Endodermal cell (in vitro differentiated cells): ENCODE results near the gene PNISR. TPM values are rescaled to one million over a fixed set of nuclear protein-coding genes. Genes with fewer than 3 reads are reported as not detected.

Source experiments
- DNase-seq: peaks from one replicate; pipeline ENCODE4 v3.0.0-alpha.2; 2017
- H3K27ac ChIP-seq: 2 replicates; pipeline ENCODE4 v1.5.1; 2013; ENCODE audit warnings: mild to moderate bottlenecking, low read depth, low read length, moderate library complexity
- H3K27me3 ChIP-seq: 2 replicates; pipeline ENCODE4 v1.6.1; 2013; ENCODE audit warnings: mild to moderate bottlenecking, low read length, moderate library complexity; ENCODE audit not compliant: insufficient read depth, control insufficient read depth, poor library complexity, severe bottlenecking
- H3K36me3 ChIP-seq: 2 replicates; pipeline ENCODE4 v1.7.0; 2013; ENCODE audit warnings: mild to moderate bottlenecking, low read length, moderate library complexity; ENCODE audit not compliant: control insufficient read depth, insufficient read depth
- H3K4me1 ChIP-seq: one replicate; pipeline ENCODE4 v1.7.0; 2013; ENCODE audit warnings: low read length; ENCODE audit not compliant: control insufficient read depth, insufficient read depth
- H3K4me3 ChIP-seq: 2 replicates; pipeline ENCODE4 v1.5.1; 2013; ENCODE audit warnings: mild to moderate bottlenecking, low read length, moderate library complexity
- H3K9ac ChIP-seq: 2 replicates; pipeline ENCODE4 v1.6.1; 2013; ENCODE audit warnings: mild to moderate bottlenecking, low read length, moderate library complexity; ENCODE audit not compliant: poor library complexity, severe bottlenecking; ENCODE audit errors: extremely low read depth
- H3K9me3 ChIP-seq: 2 replicates; pipeline ENCODE4 v1.6.1; 2013; ENCODE audit warnings: mild to moderate bottlenecking, low read length, moderate library complexity; ENCODE audit not compliant: control insufficient read depth
- H3K27ac Mint-ChIP-seq: 2 replicates; pipeline ENCODE4 v1.8.0; 2020; ENCODE audit warnings: mixed read lengths
- H3K27me3 Mint-ChIP-seq: 2 replicates; pipeline ENCODE4 v1.8.0; 2021; ENCODE audit warnings: mild to moderate bottlenecking, mixed read lengths; ENCODE audit not compliant: insufficient read depth
- H3K36me3 Mint-ChIP-seq: 2 replicates; pipeline ENCODE4 v1.8.0; 2020; ENCODE audit warnings: low read depth, mixed read lengths
- H3K4me1 Mint-ChIP-seq: 2 replicates; pipeline ENCODE4 v1.8.0; 2020; ENCODE audit warnings: mixed read lengths
- H3K4me3 Mint-ChIP-seq: 2 replicates; pipeline ENCODE4 v1.8.0; 2020; ENCODE audit warnings: mild to moderate bottlenecking, moderate library complexity, mixed read lengths
- H3K9me3 Mint-ChIP-seq: 2 replicates; pipeline ENCODE4 v1.8.0; 2020; ENCODE audit warnings: mild to moderate bottlenecking, mixed read lengths
- CTCF ChIP-seq: fragments of 200-600 bp; sonication (generic); conservative IDR thresholded peaks from 2 replicates; pipeline ENCODE4 v1.5.0; 2021; ENCODE audit warnings: antibody characterized with exemption, mild to moderate bottlenecking
- WGBS, 2 experiments: methylation state at CpG; one replicate each; pipeline versions ENCODE4 v1.1.5 to v1.1.7; 2013; ENCODE audit warnings: missing lambda C conversion rate in 2 of 2, mixed read lengths in 1 of 2; ENCODE audit not compliant: insufficient coverage in 1 of 2, insufficient read length in 1 of 2; 5-methylcytosine and 5-hydroxymethylcytosine counted together
- total RNA-seq, 2 donors: library from RNA; stranded (reverse); fragmentation: NEBNext Ultra II Directional in 1 of 2; extraction: Animal tissue kit (Norgen Biotek cat#: 25700) in 1 of 2; gene quantifications; 2 replicates in 1 of 2; 3 replicates in 1 of 2; pipeline ENCODE4 v1.2.1, GENCODE V29; 2021

PNISR gene
- total RNA-seq, 2 donors from 2014 or later: 150 to 197 TPM

GRCh38 chr6:99349171-99350141, 75.7 kb downstream of the PNISR start, which contains the start of gene FAXC:
TSS of gene FAXC (minus strand) at chr6:99349674. CDS start at chr6:99349372, 302 bp downstream.
- H3K27me3 Mint-ChIP-seq: peaks cover 17% of the 10 kb centered on the region
- peak; percentile 68 for TF ChIP-seq CTCF
- Histone ChIP-seq H3K9me3 (no peaks in the 10 kb centered on the region), H3K4me3 (peak within 1 kb of the TSS; percentile 85), H3K36me3 (no peaks in the 10 kb centered on the region), H3K27ac (peak within 1 kb of the TSS; percentile 13), H3K4me1 (no peaks in the 10 kb centered on the region), H3K27me3 (peaks cover 10% of the 10 kb centered on the region), H3K9ac (peak within 1 kb of the TSS; percentile 53)
- peak within 1 kb of the TSS; percentile 72 for H3K4me3 Mint-ChIP-seq
- H3K9me3 Mint-ChIP-seq: no peaks in the 10 kb centered on the region
- H3K36me3 Mint-ChIP-seq: no peaks in the 10 kb centered on the region
- H3K27ac Mint-ChIP-seq: peak within 1 kb of the TSS; percentile 66
- peaks cover 18% of the 10 kb centered on the region for H3K4me1 Mint-ChIP-seq
- DNase-seq: peak; percentile 89
- 0 to 1% methylated on average over 42 to 108 of the region's 108 CpGs for WGBS, 2 experiments

DNA sequence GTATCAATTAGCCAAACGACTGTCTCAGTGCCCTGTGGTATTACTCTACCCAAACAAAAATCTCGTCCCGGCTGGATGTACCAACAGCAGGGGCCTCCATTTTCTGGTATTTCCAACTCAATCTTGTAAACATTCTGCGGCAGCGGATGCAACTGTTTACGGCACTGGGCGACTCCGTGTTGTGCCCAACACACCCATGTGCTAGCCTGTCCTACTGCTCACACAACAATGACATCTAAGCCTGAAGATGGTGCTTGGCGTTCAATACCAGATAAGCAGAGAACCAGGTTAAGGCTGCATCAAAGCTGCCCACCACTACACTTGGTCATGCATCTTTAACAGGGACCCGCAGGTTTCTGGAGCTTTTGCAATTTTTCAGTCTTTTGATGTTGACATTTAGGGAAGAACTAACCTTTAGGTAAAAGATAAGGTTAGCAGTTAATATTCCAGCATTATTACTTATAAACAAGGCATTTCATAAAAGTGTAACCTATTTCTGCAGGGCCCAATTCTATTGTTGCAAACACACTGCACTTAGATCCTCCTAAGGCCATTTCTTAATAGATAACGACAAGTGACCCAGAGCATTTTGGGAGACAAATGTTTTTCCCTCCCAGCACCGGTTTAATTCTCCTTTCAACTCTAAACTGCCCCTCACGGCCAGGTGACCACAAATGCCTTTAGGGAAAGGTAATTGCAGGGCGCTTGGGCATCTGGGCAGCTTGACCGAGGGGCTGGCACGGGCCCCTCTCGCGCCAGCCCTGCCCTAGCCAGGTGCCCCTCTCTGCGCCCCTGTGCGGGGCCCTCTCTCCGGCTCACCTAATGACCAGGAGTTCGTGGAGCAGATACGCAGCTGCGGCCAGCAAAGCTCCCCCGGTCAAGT, 76.6 kb downstream of the PNISR start:
- no peaks in the 10 kb centered on the region for H3K9me3 Mint-ChIP-seq
- H3K27ac Mint-ChIP-seq: peak overlapping the region; percentile 66
- WGBS, 2 experiments: 38 to 40% methylated on average over 21 to 25 of the region's 25 CpGs
- no peaks in the 10 kb centered on the region for H3K4me1 ChIP-seq
- DNase-seq: no peak
- H3K4me3 Mint-ChIP-seq: peak overlapping the region; percentile 72
- H3K36me3 ChIP-seq: no peaks in the 10 kb centered on the region
- H3K36me3 Mint-ChIP-seq: no peaks in the 10 kb centered on the region
- H3K9me3 ChIP-seq: no peaks in the 10 kb centered on the region
- H3K27me3 ChIP-seq: peaks cover 10% of the 10 kb centered on the region
- peak overlapping the region; percentile 53 for H3K9ac ChIP-seq
- H3K27ac ChIP-seq: no peak overlapping the region
- peak overlapping the region; percentile 85 for H3K4me3 ChIP-seq
- peaks cover 17% of the 10 kb centered on the region for H3K27me3 Mint-ChIP-seq
- H3K4me1 Mint-ChIP-seq: peaks cover 21% of the 10 kb centered on the region
- no peak for TF ChIP-seq CTCF

Other genes with a start within 250 kb of the PNISR start
- 10 to 100 TPM in 1 of 2 donors, 1 to 10 TPM in 1; 8.8 to 19.5 TPM for gene FAXC, start 75.6 kb downstream of the PNISR start, total RNA-seq
- 10 to 100 TPM in 1 of 2 donors, 1 to 10 TPM in 1; 8.7 to 15.2 TPM for gene COQ3, start 31.1 kb downstream of the PNISR start, total RNA-seq
- 10 to 100 TPM; 16.7 to 32.1 TPM for gene USP45, start 90.1 kb upstream of the PNISR start, total RNA-seq
- 10 to 100 TPM; 96.4 to 99.2 TPM for gene CCNC, start 143.4 kb upstream of the PNISR start, total RNA-seq
- gene PRDM13, start 181.5 kb upstream of the PNISR start, total RNA-seq: under 1 TPM in 1 of 2 donors, not detected in 1; 0.09 TPM